Transverse colon (tissue), 4 donors: ENCODE data around the gene WDR35. TPM values are rescaled to one million over a fixed set of nuclear protein-coding genes. Genes with fewer than 3 reads are reported as not detected.
A peak's percentile ranks its signal among the peaks of the same experiment; 100 is the strongest.

Experiments used
- DNase-seq: peaks from one replicate; pipeline ENCODE4 v3.0.0-alpha.2; 2019
- H3K27ac ChIP-seq, 4 donors: fragments of 200-600 bp; sonication (generic); 2 replicates each; pipeline ENCODE4 v1.5.1; 2016 to 2018; ENCODE audit warnings: inconsistent platforms in 4 of 4
- H3K27me3 ChIP-seq: fragments of 200-600 bp; sonication (generic); 2 replicates; pipeline ENCODE4 v1.5.1; 2017; ENCODE audit warnings: inconsistent platforms
- H3K36me3 ChIP-seq, 4 donors: fragments of 200-600 bp; sonication (generic); 2 replicates each; pipeline ENCODE4 v1.5.1; 2017 to 2019; ENCODE audit warnings: inconsistent platforms in 4 of 4
- H3K4me1 ChIP-seq, 4 donors: fragments of 200-600 bp; sonication (generic); 2 replicates each; pipeline ENCODE4 v1.5.1; 2017 to 2020; ENCODE audit warnings: inconsistent platforms in 4 of 4
- H3K4me3 ChIP-seq, 4 donors: fragments of 200-600 bp; sonication (generic); 1 replicate in 1 of 4; 2 replicates in 3 of 4; pipeline versions ENCODE4 v1.5.1 to v1.6.1; 2017 to 2019; ENCODE audit warnings: inconsistent platforms in 4 of 4
- H3K9me3 ChIP-seq, 2 donors: fragments of 200-600 bp; sonication (generic); 2 replicates each; pipeline ENCODE4 v1.5.1; 2017 to 2019; ENCODE audit warnings: inconsistent platforms in 2 of 2
- EP300 ChIP-seq: sonication (generic); formaldehyde crosslinking; IDR thresholded peaks from one replicate; pipeline ENCODE4 v1.6.1; 2017; ENCODE audit warnings: antibody characterized with exemption, low read depth
- POLR2A ChIP-seq: fragments of 450-650 bp; IDR thresholded peaks from one replicate; pipeline ENCODE4 v1.6.1; 2016; ENCODE audit warnings: antibody characterized with exemption, mild to moderate bottlenecking, moderate library complexity
- POLR2AphosphoS5 ChIP-seq, 3 donors: sonication (generic); formaldehyde crosslinking; IDR thresholded peaks; one replicate each; pipeline ENCODE4 v1.6.1; 2016; ENCODE audit warnings: antibody characterized with exemption in 3 of 3
- whole genome bisulfite sequencing, 2 donors: methylation state at CpG; one replicate each; pipeline ENCODE4 v1.1.5; 2018; ENCODE audit warnings: low coverage in 1 of 2; 5-methylcytosine and 5-hydroxymethylcytosine counted together
- in situ Hi-C, 4 donors: fragments of 200-750 bp; cut with MboI; loops; one replicate each; pipeline versions ENCODE4 v1.15.0 to v1.15.1; 2017; ENCODE audit warnings: low sequenced_read_pairs in 3 of 4, low pct_ligation_motif_present in 1 of 4, low pct_unique_long_range_greater_than_20kb in 1 of 4
- intact Hi-C: fragments of 100-400 bp; cut with DNase I; formaldehyde crosslinking; loops from one replicate; pipeline ENCODE4 v1.15.1; 2023; ENCODE audit warnings: low total_unique reads
- total RNA-seq, 4 donors: library from RNA; depleted of rRNA; stranded (reverse); fragments of >200 nt; gene quantifications; one replicate each; pipeline ENCODE4 v1.1.0, GENCODE V29; 2016
- TF ChIP-seq, protein P1 (sequence below), 5 experiments: fragments of 200-600 bp in 3 of 5; fragments of 450-650 bp in 2 of 5; sonication (generic) in 3 of 5; IDR thresholded peaks; 1 replicate in 2 of 5; 2 replicates in 3 of 5; pipeline ENCODE4 v1.5.1; 2016 to 2017; ENCODE audit warnings: antibody characterized with exemption in 5 of 5, inconsistent platforms in 3 of 5, mild to moderate bottlenecking in 2 of 5, moderate library complexity in 1 of 5

WDR35 gene
- total RNA-seq, 4 donors from 2014 or later = 0.37 to 4.8 (median 2.0) TPM

DNA sequence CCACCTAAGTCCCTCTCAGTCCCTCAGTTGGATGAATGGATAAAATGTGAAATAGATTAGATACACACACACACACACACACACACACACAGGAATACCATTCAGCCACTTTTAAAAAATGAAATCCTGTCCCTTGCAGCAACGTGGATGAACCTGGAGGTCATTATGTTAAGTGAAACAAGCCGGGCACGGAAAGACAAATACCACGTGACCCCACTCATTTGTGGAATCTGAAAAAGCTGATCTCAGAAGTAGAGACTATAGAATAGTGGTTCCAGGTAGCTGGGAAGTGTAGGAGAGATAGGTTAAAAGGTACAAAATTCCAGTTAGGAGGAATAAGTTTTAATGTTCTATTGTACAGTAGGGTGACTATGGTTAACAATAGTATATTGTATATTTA lies 119.1 kb downstream of the WDR35 start:
- no peaks in the 10 kb centered on the region for H3K9me3 ChIP-seq
- intact Hi-C loops = no loop called here
- peaks cover 4% of the 10 kb centered on the region for H3K27me3 ChIP-seq
- H3K27ac ChIP-seq = no peak overlapping the region
- no peak overlapping the region for H3K4me3 ChIP-seq
- H3K4me1 ChIP-seq = peaks cover 0 to 14% (median 10%) of the 10 kb centered on the region in 4 donors
- 74 to 86% methylated on average over 4 of the region's 4 CpGs for WGBS, 2 donors
- DNase-seq = no peak
- TF ChIP-seq POLR2AphosphoS5 (IDR thresholded peaks at IDR 0.05) (no peak), EP300 (no peak)
- in situ Hi-C loops = loop anchor here (25.0 kb wide), 6 partner anchors 883 to 1483 kb away; no protein-coding TSS in a partner anchor
- no peaks in the 10 kb centered on the region for H3K36me3 ChIP-seq

DNA sequence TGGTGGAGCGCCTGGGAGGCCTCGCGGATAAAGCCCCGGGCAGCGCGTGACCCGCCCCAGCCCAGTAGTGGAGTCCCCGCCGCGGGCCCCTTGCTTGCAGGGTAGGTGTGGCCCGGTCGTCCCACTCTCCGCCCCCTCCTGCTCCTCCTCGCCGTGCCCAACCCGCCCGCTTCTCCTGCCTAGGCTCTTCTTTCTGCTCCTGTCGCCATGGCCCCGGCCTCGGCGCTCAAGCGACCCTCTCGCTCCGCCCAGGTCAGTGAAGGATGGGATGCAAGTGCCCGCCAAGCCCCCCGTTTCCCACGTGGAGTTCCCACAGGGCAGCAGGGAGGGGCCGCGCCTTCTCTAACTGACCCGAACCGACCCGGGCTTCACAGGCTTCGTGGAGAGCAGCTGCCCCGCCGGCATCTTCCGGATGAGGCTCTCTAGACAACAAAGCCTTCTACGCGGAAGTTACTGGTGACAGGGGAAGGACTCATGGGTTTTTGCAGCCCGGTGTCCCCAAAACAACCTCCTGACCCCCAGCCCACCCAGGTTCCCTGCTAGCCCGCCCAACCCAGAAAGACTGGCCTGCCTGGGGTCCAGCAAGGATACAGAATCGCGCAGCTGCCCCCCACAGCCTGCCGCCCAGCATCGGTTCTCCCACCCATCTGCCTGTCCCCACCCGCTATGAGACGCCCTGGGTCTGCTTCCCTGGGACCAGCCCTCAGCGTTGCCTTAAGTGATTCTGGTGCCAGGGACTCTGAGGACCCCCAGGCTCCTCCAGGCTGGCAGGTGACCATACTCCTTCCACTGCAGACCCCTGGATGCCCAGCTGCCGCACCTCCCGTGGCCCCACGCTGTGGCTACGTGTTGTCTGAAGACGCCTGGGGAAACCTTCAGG lies 121.0 kb downstream of the WDR35 start:
- peak overlapping the region in 2 of 4 donors; percentile 2 to 28 for H3K27ac ChIP-seq
- peak overlapping the region; percentile 7 to 59 (median 42) for H3K4me3 ChIP-seq
- DNase-seq = peak; percentile 71
- H3K36me3 ChIP-seq = no peaks in the 10 kb centered on the region
- in situ Hi-C loops (loop anchor here (10.0 to 25.0 kb wide), 10 partner anchors 494 to 1482 kb away; no protein-coding TSS in a partner anchor), intact Hi-C loops (no loop called here)
- H3K27me3 ChIP-seq = peaks cover 4% of the 10 kb centered on the region
- H3K4me1 ChIP-seq = peaks cover 0 to 14% (median 10%) of the 10 kb centered on the region in 4 donors
- no peak for TF ChIP-seq POLR2A
- TF ChIP-seq POLR2AphosphoS5 (IDR thresholded peaks at IDR 0.05) = no peak
- TF ChIP-seq, protein P1, sequence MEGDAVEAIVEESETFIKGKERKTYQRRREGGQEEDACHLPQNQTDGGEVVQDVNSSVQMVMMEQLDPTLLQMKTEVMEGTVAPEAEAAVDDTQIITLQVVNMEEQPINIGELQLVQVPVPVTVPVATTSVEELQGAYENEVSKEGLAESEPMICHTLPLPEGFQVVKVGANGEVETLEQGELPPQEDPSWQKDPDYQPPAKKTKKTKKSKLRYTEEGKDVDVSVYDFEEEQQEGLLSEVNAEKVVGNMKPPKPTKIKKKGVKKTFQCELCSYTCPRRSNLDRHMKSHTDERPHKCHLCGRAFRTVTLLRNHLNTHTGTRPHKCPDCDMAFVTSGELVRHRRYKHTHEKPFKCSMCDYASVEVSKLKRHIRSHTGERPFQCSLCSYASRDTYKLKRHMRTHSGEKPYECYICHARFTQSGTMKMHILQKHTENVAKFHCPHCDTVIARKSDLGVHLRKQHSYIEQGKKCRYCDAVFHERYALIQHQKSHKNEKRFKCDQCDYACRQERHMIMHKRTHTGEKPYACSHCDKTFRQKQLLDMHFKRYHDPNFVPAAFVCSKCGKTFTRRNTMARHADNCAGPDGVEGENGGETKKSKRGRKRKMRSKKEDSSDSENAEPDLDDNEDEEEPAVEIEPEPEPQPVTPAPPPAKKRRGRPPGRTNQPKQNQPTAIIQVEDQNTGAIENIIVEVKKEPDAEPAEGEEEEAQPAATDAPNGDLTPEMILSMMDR (IDR thresholded peaks at IDR 0.05) = no peak
- no peak for TF ChIP-seq EP300
- H3K9me3 ChIP-seq = no peaks in the 10 kb centered on the region
- WGBS, 2 donors = 21% methylated on average over 49 of the region's 52 CpGs; no CpG with 5 or more reads in 1 of the 2 donors

GRCh38 chr2:19868224-19868623 lies 121.7 kb downstream of the WDR35 start:
- in situ Hi-C loops = loop anchor here (10.0 to 25.0 kb wide), 10 partner anchors 493 to 1481 kb away; no protein-coding TSS in a partner anchor
- TF ChIP-seq POLR2A (no peak), POLR2AphosphoS5 (IDR thresholded peaks at IDR 0.05) (no peak)

DNA sequence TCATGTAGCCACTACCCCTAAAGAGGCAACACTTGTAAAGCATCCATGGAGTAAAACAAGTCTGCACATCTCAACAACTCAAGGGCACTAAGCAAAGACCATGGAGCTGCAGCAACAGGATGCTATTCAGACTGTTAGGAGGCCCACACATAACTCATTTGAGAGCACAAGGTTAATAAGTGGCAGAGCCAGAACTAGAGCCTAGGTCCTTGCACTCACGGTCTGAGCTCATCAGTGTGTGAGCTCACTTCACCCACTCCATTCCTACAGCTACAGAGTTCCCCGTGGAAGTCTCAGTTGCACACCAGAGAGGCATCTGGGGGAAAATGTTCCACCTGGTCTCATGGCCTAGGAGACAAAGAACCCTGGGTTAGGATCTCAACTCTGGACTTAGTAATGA lies 123.1 kb downstream of the WDR35 start:
- Histone ChIP-seq H3K36me3 (no peaks in the 10 kb centered on the region), H3K4me3 (no peak overlapping the region), H3K9me3 (no peaks in the 10 kb centered on the region), H3K4me1 (peaks cover 5 to 19% (median 10%) of the 10 kb centered on the region in 4 donors), H3K27ac (no peak overlapping the region), H3K27me3 (peaks cover 4% of the 10 kb centered on the region)
- no peak for DNase-seq
- 88% methylated on average over 2 of the region's 2 CpGs; no CpG with 5 or more reads in 1 of the 2 donors for WGBS, 2 donors
- in situ Hi-C loops = loop anchor here (10.0 to 25.0 kb wide), 10 partner anchors 492 to 1479 kb away; no protein-coding TSS in a partner anchor
- TF ChIP-seq EP300 = no peak
- no peak for TF ChIP-seq POLR2AphosphoS5 (IDR thresholded peaks at IDR 0.05)
- TF ChIP-seq, protein P1 (IDR thresholded peaks at IDR 0.05) = no peak
- no peak for TF ChIP-seq POLR2A
- intact Hi-C loops = no loop called here

More at GRCh38 chr2:19868224-19868623, 121.7 kb downstream of the WDR35 start:
- peaks cover 4% of the 10 kb centered on the region for H3K27me3 ChIP-seq
- DNase-seq = no peak
- peaks cover 5 to 19% (median 10%) of the 10 kb centered on the region in 4 donors for H3K4me1 ChIP-seq
- peak overlapping the region in 1 of 4 donors; percentile 2 for H3K27ac ChIP-seq
- 70 to 81% methylated on average over 6 to 7 of the region's 7 CpGs for WGBS, 2 donors
- H3K36me3 ChIP-seq = no peaks in the 10 kb centered on the region
- H3K4me3 ChIP-seq = peak overlapping the region in 3 of 4 donors; percentile 41 to 59 (median 44)
- H3K9me3 ChIP-seq = no peaks in the 10 kb centered on the region
- intact Hi-C loops = no loop called here

GRCh38 chr2:19865151-19865550 lies 124.8 kb downstream of the WDR35 start:
- 85 to 88% methylated on average over 1 to 2 of the region's 2 CpGs for WGBS, 2 donors
- TF ChIP-seq POLR2A (no peak), POLR2AphosphoS5 (IDR thresholded peaks at IDR 0.05) (no peak), EP300 (no peak)
- TF ChIP-seq, protein P1 (IDR thresholded peaks at IDR 0.05) = no peak

More at GRCh38 chr2:19865151-19865550, 124.8 kb downstream of the WDR35 start:
- Histone ChIP-seq H3K9me3 (no peaks in the 10 kb centered on the region), H3K4me3 (no peak overlapping the region), H3K27me3 (peaks cover 4% of the 10 kb centered on the region), H3K4me1 (peaks cover 5 to 19% (median 10%) of the 10 kb centered on the region in 4 donors), H3K27ac (no peak overlapping the region), H3K36me3 (no peaks in the 10 kb centered on the region)
- in situ Hi-C loops (loop anchor here (10.0 to 25.0 kb wide), 10 partner anchors 490 to 1478 kb away; no protein-coding TSS in a partner anchor), intact Hi-C loops (no loop called here)
- DNase-seq = no peak
